ENCODE results near the gene TADA1. TPM values are rescaled to one million over a fixed set of nuclear protein-coding genes. Genes with fewer than 3 reads are reported as not detected.
"Not testable (repeated sequence)": the region's sequence is repeated elsewhere in the genome, so short reads cannot be mapped to it uniquely, and the experiment has no call there.

TADA1 gene
- polyA plus RNA-seq, 1 donor, result 29.1 TPM

GRCh38 chr1:166899769-166900168, 23.7 kb upstream of the TADA1 start:
- DNase-seq, result no peak

DNA sequence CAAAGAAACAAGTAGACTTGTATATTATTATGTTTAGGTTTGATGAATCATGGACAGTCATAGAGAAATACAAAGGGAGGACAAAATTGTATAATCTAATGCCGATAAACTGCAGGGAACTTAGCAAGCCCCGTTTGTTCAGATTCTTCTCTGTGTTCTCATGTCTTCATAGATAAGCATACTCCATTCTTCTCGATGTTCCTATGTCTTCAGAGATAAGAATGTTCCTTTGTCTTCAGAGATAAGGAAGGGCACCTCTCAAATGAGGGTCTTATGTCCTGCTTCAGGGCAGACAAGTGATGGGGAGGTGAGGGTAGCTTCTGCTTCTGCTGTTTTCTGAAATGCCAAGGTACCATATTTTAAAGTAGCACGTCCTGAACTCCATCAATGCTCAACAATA, 19.7 kb upstream of the TADA1 start:
- no peak for DNase-seq

DNA sequence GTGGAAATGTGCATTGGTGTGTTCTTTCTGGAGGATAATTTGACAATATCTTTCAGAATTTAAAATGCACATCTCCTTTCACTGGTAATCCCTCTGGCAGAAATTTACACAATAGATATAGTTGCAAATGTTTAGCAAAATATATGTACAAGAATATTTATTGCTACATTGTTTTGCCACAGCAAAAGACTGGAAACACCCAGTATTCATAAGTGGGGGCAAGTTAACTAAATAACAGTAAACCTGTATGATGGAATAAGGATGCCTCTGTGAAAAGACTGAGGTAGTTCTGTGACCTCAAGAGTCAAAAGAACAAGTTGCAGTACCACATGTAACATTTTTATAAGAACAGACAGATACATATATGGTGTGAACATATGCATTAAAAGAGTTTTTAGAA, 13.7 kb upstream of the TADA1 start:
- no peak for DNase-seq

DNA sequence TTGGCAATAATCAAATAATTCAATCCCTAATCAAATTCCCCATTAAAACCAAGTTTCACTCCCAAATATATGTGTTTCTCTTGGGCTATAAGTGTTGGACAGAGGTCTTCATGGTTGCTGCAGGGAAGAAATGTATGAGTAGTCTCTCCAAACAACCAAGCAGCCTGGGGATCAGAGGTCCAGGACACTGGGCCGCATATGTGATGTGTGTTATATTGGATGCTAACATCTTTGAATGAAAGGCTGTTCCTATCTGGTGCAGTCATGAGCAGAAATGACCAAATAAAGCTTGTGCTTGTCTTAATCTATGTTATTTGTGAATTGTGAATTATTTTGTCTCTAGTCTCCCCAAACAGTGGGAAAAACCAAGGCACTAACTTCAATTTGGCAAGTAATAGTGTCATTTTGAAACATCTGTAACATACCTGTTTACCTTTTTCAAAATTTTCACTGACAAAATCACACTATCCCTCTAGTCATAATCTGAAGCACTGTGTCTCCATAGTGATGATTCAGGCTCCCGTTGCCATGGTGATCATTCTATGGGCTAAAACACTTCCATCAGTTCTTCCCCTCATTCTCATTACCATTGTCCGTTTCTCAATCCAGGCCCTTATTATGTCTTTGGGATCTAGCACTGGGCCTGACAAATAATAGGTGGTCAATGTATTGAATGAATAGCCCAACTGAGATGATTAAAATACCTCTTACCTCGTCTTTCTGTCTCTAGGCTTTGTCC, 12.5 kb upstream of the TADA1 start:
- DNase-seq, result no peak

DNA sequence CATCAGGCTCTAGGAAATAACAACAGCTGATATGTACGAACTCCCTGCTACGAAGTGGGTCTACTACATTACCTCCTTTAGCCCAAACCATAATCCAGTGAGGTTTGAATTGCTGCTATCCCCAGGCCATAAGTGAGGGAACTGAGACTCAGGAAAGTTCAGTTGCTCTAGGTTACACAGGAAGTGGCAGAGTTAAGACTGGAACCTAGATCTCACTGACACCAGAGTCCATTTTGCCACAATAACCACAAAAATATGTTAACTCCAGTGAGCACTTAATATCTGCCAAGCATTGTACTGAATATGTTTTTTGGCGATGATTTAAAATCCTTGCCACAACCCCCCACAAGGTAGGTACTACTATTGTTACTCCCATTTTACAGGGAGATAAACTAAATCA, 8.9 kb upstream of the TADA1 start:
- DNase-seq, result no peak

DNA sequence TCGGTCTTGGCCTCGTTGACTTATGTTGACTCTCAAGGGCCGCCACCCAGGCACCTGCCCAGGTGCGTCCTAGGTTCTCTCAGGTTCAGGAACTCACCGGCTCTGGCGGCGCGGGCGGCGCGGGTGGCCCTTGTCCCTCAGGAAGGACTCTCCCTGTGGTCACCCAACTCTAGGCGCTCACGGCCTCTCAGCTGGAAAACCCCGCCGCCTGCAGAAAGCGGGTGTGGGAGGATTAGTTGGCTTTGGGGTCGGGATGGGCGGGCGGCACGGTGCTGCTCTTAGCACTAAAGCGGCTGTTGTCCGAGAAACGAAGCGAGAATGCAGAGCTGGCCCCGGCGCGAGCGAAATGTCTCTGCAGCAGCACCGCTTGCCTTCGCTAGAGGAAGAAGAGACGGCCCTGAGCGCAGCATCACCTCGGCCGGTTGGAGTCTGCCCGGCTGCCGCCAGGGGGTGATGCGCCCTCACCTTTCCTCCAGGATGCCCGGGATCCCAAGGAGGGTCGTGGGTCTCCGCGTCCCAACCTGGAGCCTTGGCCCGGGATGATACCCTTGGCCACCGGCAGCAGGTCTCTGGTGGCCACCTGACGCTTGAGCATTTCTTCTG, 8.1 kb upstream of the TADA1 start:
- DNase-seq, result peak; percentile 41

DNA sequence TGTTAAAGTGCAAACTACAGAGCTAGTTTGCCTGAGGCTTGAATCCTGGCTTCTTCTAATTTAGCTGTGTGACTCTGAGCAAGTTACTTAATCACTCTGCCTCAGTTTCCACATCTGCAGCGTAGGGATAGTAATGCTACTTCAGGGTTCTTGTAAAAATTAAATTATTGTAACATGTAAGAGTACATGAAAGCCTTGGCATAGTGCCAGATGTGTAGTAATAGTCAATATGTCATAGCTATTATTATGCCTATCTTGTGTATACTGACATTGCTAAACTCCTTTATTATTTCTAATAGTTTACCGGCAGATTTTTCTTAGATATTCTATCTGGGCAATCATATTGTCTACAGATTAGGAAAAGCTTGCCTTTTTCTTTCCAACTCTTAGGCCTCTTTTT, 6.8 kb upstream of the TADA1 start:
- no peak for DNase-seq

- DNase-seq, result not testable (repeated sequence)
Measured at GRCh38 chr1:166878173-166878917, 2.3 kb upstream of the TADA1 start.

DNA sequence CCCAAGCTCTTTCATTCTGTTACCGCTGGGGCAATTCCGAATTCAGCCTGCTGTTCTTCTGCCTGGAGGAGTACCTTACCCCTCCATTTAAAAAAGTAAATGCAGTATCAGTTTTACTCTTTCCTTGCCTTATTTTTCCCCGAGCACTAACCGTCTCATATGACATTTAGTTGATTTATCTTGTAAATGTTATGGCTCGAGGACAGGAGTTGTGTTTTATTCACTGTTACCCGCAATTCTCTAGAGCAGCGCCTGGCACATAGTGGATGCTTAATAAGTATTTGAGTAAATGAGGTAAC, 425 bp upstream of the TADA1 start:
- no peak for DNase-seq

- DNase-seq, result no peak
Measured at GRCh38 chr1:166875302-166875733, 746 bp downstream of the TADA1 start.

GRCh38 chr1:166874464-166874863, 1.6 kb downstream of the TADA1 start:
- DNase-seq, result no peak

- DNase-seq, result no peak
Measured at GRCh38 chr1:166870584-166870983, 5.5 kb downstream of the TADA1 start.

GRCh38 chr1:166869318-166870099, 6.6 kb downstream of the TADA1 start:
- no peak for DNase-seq

GRCh38 chr1:166868639-166869038, 7.4 kb downstream of the TADA1 start:
- DNase-seq, result no peak

DNA sequence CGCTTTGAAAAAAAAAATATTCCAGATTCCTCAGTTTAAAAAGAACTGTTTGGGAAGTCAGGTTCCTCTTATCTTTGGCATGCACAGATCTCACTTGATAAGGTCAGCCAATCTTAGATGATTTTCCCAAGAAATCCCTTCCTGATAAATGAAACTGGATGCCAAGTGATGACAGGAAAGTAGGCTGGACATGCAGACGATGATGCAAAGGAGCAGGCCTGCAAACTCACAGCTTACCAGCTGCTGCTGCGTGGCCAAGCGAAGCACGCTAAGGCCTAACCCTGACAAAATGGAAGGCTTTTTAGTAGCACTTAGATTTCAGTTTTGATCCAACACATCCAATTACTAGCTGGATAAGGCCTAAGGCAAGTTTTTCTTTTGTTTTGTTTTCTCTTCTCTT, 10.1 kb downstream of the TADA1 start:
- no peak for DNase-seq

GRCh38 chr1:166859597-166859996, 16.5 kb downstream of the TADA1 start:
- no peak for DNase-seq

GRCh38 chr1:166858726-166859419, 17.2 kb downstream of the TADA1 start:
- DNase-seq, result no peak

GRCh38 chr1:166857995-166858394, 18.1 kb downstream of the TADA1 start:
- no peak for DNase-seq

- DNase-seq, result no peak
Measured at GRCh38 chr1:166855558-166855957, 20.5 kb downstream of the TADA1 start.

GRCh38 chr1:166852918-166853317, 23.1 kb downstream of the TADA1 start:
- DNase-seq, result no peak

DNA sequence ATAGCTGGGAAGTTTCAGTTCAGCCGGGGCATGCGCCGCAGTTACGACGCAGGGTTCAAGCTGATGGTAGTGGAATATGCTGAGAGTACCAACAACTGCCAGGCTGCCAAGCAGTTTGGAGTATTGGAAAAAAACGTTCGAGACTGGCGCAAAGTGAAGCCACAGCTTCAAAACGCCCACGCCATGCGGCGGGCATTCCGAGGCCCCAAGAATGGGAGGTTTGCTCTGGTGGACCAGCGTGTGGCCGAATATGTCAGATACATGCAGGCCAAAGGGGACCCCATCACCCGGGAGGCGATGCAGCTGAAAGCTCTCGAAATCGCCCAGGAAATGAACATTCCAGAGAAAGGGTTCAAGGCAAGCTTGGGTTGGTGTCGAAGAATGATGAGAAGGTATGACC, 26.9 kb downstream of the TADA1 start:
- no peak for DNase-seq

- DNase-seq, result no peak
Measured at GRCh38 chr1:166848193-166848592, 27.9 kb downstream of the TADA1 start.
